ENCODE measurements around the gene ICE1.

Gene ICE1

GRCh38 chr5:5419291-5420210 is 2.9 kb upstream of the ICE1 start:
- peaks cover 37% of the 10 kb centered on the region for H3K4me1 ChIP-seq
- no peaks in the 10 kb centered on the region for H3K27me3 ChIP-seq
- no peak overlapping the region for H3K4me3 ChIP-seq
- 0 out of 2 replicates have a peak, but pooled peaks cover under 1% of the 10 kb centered on the region for H3K36me3 ChIP-seq
- no peak overlapping the region for H3K9ac ChIP-seq
- no peak overlapping the region for H3K4me2 ChIP-seq
- no peak for TF ChIP-seq Cebpa-rat (IDR thresholded peaks at IDR 0.05)
- H3K27ac ChIP-seq = no peak overlapping the region
- H3K9me3 ChIP-seq = no peaks in the 10 kb centered on the region
- peaks cover 20% of the 10 kb centered on the region for H4K20me1 ChIP-seq

GRCh38 chr5:5420251-5420650 is 2.2 kb upstream of the ICE1 start:
- no peaks in the 10 kb centered on the region for H3K9me3 ChIP-seq
- no peaks in the 10 kb centered on the region for H3K27me3 ChIP-seq
- H3K4me3 ChIP-seq = no peak overlapping the region
- peaks cover 44% of the 10 kb centered on the region for H3K4me1 ChIP-seq
- no peak for TF ChIP-seq Cebpa-rat (IDR thresholded peaks at IDR 0.05)
- H4K20me1 ChIP-seq = peaks cover 27% of the 10 kb centered on the region
- no peak overlapping the region; the same call in 1 of the 2 replicates for H3K4me2 ChIP-seq
- no peak overlapping the region for H3K27ac ChIP-seq
- no peak overlapping the region for H3K9ac ChIP-seq
- H3K36me3 ChIP-seq = peaks cover 7% of the 10 kb centered on the region

GRCh38 chr5:5421149-5421960 is 1.1 kb upstream of the ICE1 start:
- no peaks in the 10 kb centered on the region for H3K9me3 ChIP-seq
- no peak for TF ChIP-seq Cebpa-rat (IDR thresholded peaks at IDR 0.05)

GRCh38 chr5:5422819-5423515 is 490 bp downstream of the ICE1 start:
- Histone ChIP-seq H3K27me3 (no peaks in the 10 kb centered on the region), H3K4me1 (peaks cover 43% of the 10 kb centered on the region), H4K20me1 (peaks cover 55% of the 10 kb centered on the region), H3K27ac (peak overlapping the region; percentile 91), H3K4me2 (peak overlapping the region; percentile 94), H3K36me3 (peaks cover 33% of the 10 kb centered on the region), H3K9me3 (no peaks in the 10 kb centered on the region), H3K4me3 (peak overlapping the region; percentile 98), H3K9ac (peak overlapping the region; percentile 94)
- no peak for TF ChIP-seq Cebpa-rat (IDR thresholded peaks at IDR 0.05)

More at GRCh38 chr5:5421149-5421960, 1.1 kb upstream of the ICE1 start:
- Histone ChIP-seq H3K4me2 (peak overlapping the region; percentile 79), H3K27ac (peak overlapping the region; percentile 91), H3K4me3 (peak overlapping the region; percentile 98), H4K20me1 (peaks cover 38% of the 10 kb centered on the region), H3K27me3 (no peaks in the 10 kb centered on the region), H3K36me3 (peaks cover 18% of the 10 kb centered on the region), H3K9ac (peak overlapping the region; percentile 94), H3K4me1 (peaks cover 46% of the 10 kb centered on the region)

- H4K20me1 ChIP-seq = peaks cover 61% of the 10 kb centered on the region
- peaks cover 36% of the 10 kb centered on the region for H3K36me3 ChIP-seq
- no peaks in the 10 kb centered on the region for H3K9me3 ChIP-seq
- peak overlapping the region; percentile 98 for H3K4me3 ChIP-seq
- peak overlapping the region; percentile 94 for H3K4me2 ChIP-seq
- peaks cover 37% of the 10 kb centered on the region for H3K4me1 ChIP-seq
- H3K27me3 ChIP-seq = no peaks in the 10 kb centered on the region
- peak overlapping the region; percentile 91; the same call in 1 of the 2 replicates for H3K27ac ChIP-seq
- TF ChIP-seq Cebpa-rat (IDR thresholded peaks at IDR 0.05) = no peak
- H3K9ac ChIP-seq = peak overlapping the region; percentile 94
These were observed 1.1 kb downstream of the ICE1 start for GRCh38 chr5:5423586-5423985.

- Histone ChIP-seq H4K20me1 (peaks cover 72% of the 10 kb centered on the region), H3K4me3 (no peak overlapping the region), H3K4me2 (peak overlapping the region; percentile 94), H3K36me3 (peaks cover 45% of the 10 kb centered on the region), H3K9me3 (no peaks in the 10 kb centered on the region), H3K27me3 (no peaks in the 10 kb centered on the region), H3K27ac (no peak overlapping the region), H3K9ac (no peak overlapping the region), H3K4me1 (peaks cover 37% of the 10 kb centered on the region)
- no peak for TF ChIP-seq Cebpa-rat (IDR thresholded peaks at IDR 0.05)
These were observed 2.3 kb downstream of the ICE1 start for GRCh38 chr5:5424736-5425135.

- no peak overlapping the region for H3K9ac ChIP-seq
- TF ChIP-seq Cebpa-rat (IDR thresholded peaks at IDR 0.05) = no peak
- H4K20me1 ChIP-seq = peaks cover 100% of the 10 kb centered on the region
These were observed 7.7 kb downstream of the ICE1 start for GRCh38 chr5:5430136-5430535.

GRCh38 chr5:5432020-5432707 is 9.7 kb downstream of the ICE1 start:
- Histone ChIP-seq H3K9me3 (no peaks in the 10 kb centered on the region), H3K27me3 (no peaks in the 10 kb centered on the region), H3K9ac (no peak overlapping the region), H3K27ac (no peak overlapping the region), H3K4me1 (no peaks in the 10 kb centered on the region), H3K4me2 (no peak overlapping the region), H3K36me3 (peaks cover 24% of the 10 kb centered on the region; the same call in 1 of the 2 replicates), H3K4me3 (no peak overlapping the region), H4K20me1 (peaks cover 96% of the 10 kb centered on the region)
- TF ChIP-seq Cebpa-rat (IDR thresholded peaks at IDR 0.05) = no peak

More at GRCh38 chr5:5430136-5430535, 7.7 kb downstream of the ICE1 start:
- H3K4me3 ChIP-seq = no peak overlapping the region
- H3K27ac ChIP-seq = no peak overlapping the region
- H3K9me3 ChIP-seq = no peaks in the 10 kb centered on the region
- peaks cover 39% of the 10 kb centered on the region for H3K36me3 ChIP-seq
- no peak overlapping the region for H3K4me2 ChIP-seq
- H3K4me1 ChIP-seq = peaks cover 3% of the 10 kb centered on the region
- H3K27me3 ChIP-seq = no peaks in the 10 kb centered on the region

Data from BLaER1 (cell line).